Motor neuron (in vitro differentiated cells): ENCODE data around the gene RFPL1. TPM values are rescaled to one million over a fixed set of nuclear protein-coding genes. Genes with fewer than 3 reads are reported as not detected.
"Not testable (repeated sequence)": the region's sequence is repeated elsewhere in the genome, so short reads cannot be mapped to it uniquely, and the experiment has no call there.

ENCODE experiments used
- ATAC-seq, 8 experiments: fragments of 200-7000 bp; cut with Tn5 transposase; replicated peaks in 6 of 8; 2 replicates each; pipeline ENCODE4 v1.8.0; 2021; ENCODE audit warnings: mild to moderate bottlenecking in 8 of 8, moderate library complexity in 8 of 8
- H3K27ac ChIP-seq, 2 donors: fragments of 250-450 bp; sonication (Bioruptor Pico); 2 replicates each; pipeline ENCODE4 v1.9.0; 2021; ENCODE audit warnings: antibody characterized with exemption in 2 of 2, mild to moderate bottlenecking in 2 of 2, moderate library complexity in 1 of 2
- H3K4me1 ChIP-seq, 2 donors: fragments of 250-450 bp; sonication (Bioruptor Pico); replicated peaks in 1 of 2; 2 replicates each; pipeline ENCODE4 v1.6.1; 2021; ENCODE audit warnings: antibody characterized with exemption in 2 of 2, mild to moderate bottlenecking in 2 of 2, moderate library complexity in 1 of 2
- H3K4me3 ChIP-seq, 5 donors: fragments of 250-450 bp; sonication (Bioruptor Pico); 2 replicates each; pipeline ENCODE4 v1.9.0; 2021; ENCODE audit warnings: antibody characterized with exemption in 5 of 5, mild to moderate bottlenecking in 5 of 5, moderate library complexity in 4 of 5
- WGBS, 10 experiments: fragments of 450-650 bp; shearing (Covaris generic); methylation state at CpG; one replicate each; pipeline ENCODE4 v1.0.0; 2022; 5-methylcytosine and 5-hydroxymethylcytosine counted together
- in situ Hi-C, 9 experiments: fragments of 400-800 bp; cut with MboI; loops; one replicate each; pipeline ENCODE4 v1.15.0; 2021; ENCODE audit warnings: low sequenced_read_pairs in 9 of 9, low pct_unique_long_range_greater_than_20kb in 2 of 9; ENCODE audit not compliant: unreplicated experiment in 9 of 9
- total RNA-seq, 8 experiments: library from RNA; unstranded; fragments of 300-600 nt; gene quantifications; 2 replicates each; pipeline versions ENCODE4 v1.2.3 to v1.2.4, GENCODE V29; 2022

The RFPL1 gene
- total RNA-seq, result under 1 TPM in 4 of 8 experiments, not detected in 4; 0.05 to 0.62 (median 0.50) TPM

- in situ Hi-C loops, ATAC-seq, H3K27ac ChIP-seq: not testable (repeated sequence)
These were observed at the start of gene RFPL1 for GRCh38 chr22:29438283-29438682. TSS of gene RFPL1 (plus strand) at chr22:29438583.

GRCh38 chr22:29388759-29389090 lies 49.7 kb upstream of the RFPL1 start:
- ATAC-seq, result peak in 5 of 8 experiments; percentile 5 to 35 (median 28)
- in situ Hi-C loops, result loop anchor here in 1 of 9 experiments (25.0 kb wide), 1 partner anchor 699 kb away; the partner anchor contains the start of gene HORMAD2

More at GRCh38 chr22:29438283-29438682, at the start of gene RFPL1:
- not testable (repeated sequence) for H3K4me3 ChIP-seq, H3K4me1 ChIP-seq
- WGBS, 10 experiments, result 60 to 100% (median 82%) methylated on average over 1 to 3 of the region's 10 CpGs; no CpG with 5 or more reads in 4 of the 10 experiments

GRCh38 chr22:29390270-29390669 lies 48.1 kb upstream of the RFPL1 start:
- ATAC-seq, result no peak
- H3K4me3 ChIP-seq, result no peak overlapping the region
- in situ Hi-C loops, result loop anchor here in 1 of 9 experiments (25.0 kb wide), 1 partner anchor 697 kb away; the partner anchor contains the start of gene HORMAD2
- WGBS, 10 experiments, result 73 to 100% (median 93%) methylated on average over 1 to 6 of the region's 6 CpGs
- peaks cover 12% of the 10 kb centered on the region in 2 donors for H3K4me1 ChIP-seq
- H3K27ac ChIP-seq, result no peak overlapping the region

More at GRCh38 chr22:29388759-29389090, 49.7 kb upstream of the RFPL1 start:
- Histone ChIP-seq H3K4me3 (peak overlapping the region; percentile 58 to 85 (median 72)), H3K27ac (peak overlapping the region in 1 of 2 donors; percentile 5), H3K4me1 (peaks cover 12% of the 10 kb centered on the region in 2 donors)
- 26 to 84% (median 64%) methylated on average over 2 to 5 of the region's 9 CpGs; no CpG with 5 or more reads in 6 of the 10 experiments for WGBS, 10 experiments

- no peak overlapping the region for H3K27ac ChIP-seq
- H3K4me3 ChIP-seq, result no peak overlapping the region
- H3K4me1 ChIP-seq, result peaks cover 12% of the 10 kb centered on the region in 2 donors
- 59 to 100% (median 75%) methylated on average over 3 to 7 of the region's 8 CpGs; no CpG with 5 or more reads in 3 of the 10 experiments for WGBS, 10 experiments
- in situ Hi-C loops, result loop anchor here in 1 of 9 experiments (25.0 kb wide), 1 partner anchor 696 kb away; the partner anchor contains the start of gene HORMAD2
- ATAC-seq, result no peak
These were observed 46.8 kb upstream of the RFPL1 start for GRCh38 chr22:29391546-29391945.

- Histone ChIP-seq H3K27ac (no peak overlapping the region), H3K4me1 (peaks cover 4% of the 10 kb centered on the region in 2 donors), H3K4me3 (no peak overlapping the region)
- WGBS, 10 experiments, result 60 to 100% (median 85%) methylated on average over 1 to 2 of the region's 2 CpGs; no CpG with 5 or more reads in 4 of the 10 experiments
- no peak for ATAC-seq
- in situ Hi-C loops, result loop anchor here in 1 of 9 experiments (25.0 kb wide), 1 partner anchor 694 kb away; the partner anchor contains the start of gene HORMAD2
These were observed 45.3 kb upstream of the RFPL1 start for GRCh38 chr22:29393019-29393608.

- in situ Hi-C loops, result loop anchor here in 1 of 9 experiments (25.0 kb wide), 1 partner anchor 692 kb away; the partner anchor contains the start of gene HORMAD2
- no peak overlapping the region for H3K4me3 ChIP-seq
- peak; percentile 90 to 98 (median 94) for ATAC-seq
- WGBS, 10 experiments, result 0 to 13% (median 5%) methylated on average over 1 to 8 of the region's 10 CpGs; no CpG with 5 or more reads in 5 of the 10 experiments
- H3K27ac ChIP-seq, result no peak overlapping the region
- H3K4me1 ChIP-seq, result no peaks in the 10 kb centered on the region
These were observed 43.3 kb upstream of the RFPL1 start for GRCh38 chr22:29394931-29395581.

GRCh38 chr22:29396126-29396525 lies 42.3 kb upstream of the RFPL1 start:
- in situ Hi-C loops, result loop anchor here in 1 of 9 experiments (25.0 kb wide), 1 partner anchor 691 kb away; the partner anchor contains the start of gene HORMAD2
- ATAC-seq, result peak in 2 of 8 experiments; percentile 13 to 55
- H3K27ac ChIP-seq, result no peak overlapping the region
- WGBS, 10 experiments, result 17 to 91% (median 66%) methylated on average over 1 to 2 of the region's 2 CpGs; no CpG with 5 or more reads in 3 of the 10 experiments
- H3K4me3 ChIP-seq, result no peak overlapping the region
- no peaks in the 10 kb centered on the region for H3K4me1 ChIP-seq

- in situ Hi-C loops, result loop anchor here in 1 of 9 experiments (25.0 kb wide), 1 partner anchor 690 kb away; the partner anchor contains the start of gene HORMAD2
- 58 to 83% methylated on average over 2 to 5 of the region's 6 CpGs; no CpG with 5 or more reads in 8 of the 10 experiments for WGBS, 10 experiments
These were observed 40.6 kb upstream of the RFPL1 start for GRCh38 chr22:29397791-29398190.

GRCh38 chr22:29400576-29400975 lies 37.8 kb upstream of the RFPL1 start:
- no peak for ATAC-seq
- in situ Hi-C loops, result no loop called here
- Histone ChIP-seq H3K4me1 (no peaks in the 10 kb centered on the region), H3K27ac (no peak overlapping the region), H3K4me3 (no peak overlapping the region)
- WGBS, 10 experiments, result 100% methylated on average over 1 of the region's 2 CpGs; no CpG with 5 or more reads in 7 of the 10 experiments

More at GRCh38 chr22:29397791-29398190, 40.6 kb upstream of the RFPL1 start:
- Histone ChIP-seq H3K4me1 (no peaks in the 10 kb centered on the region), H3K27ac (no peak overlapping the region), H3K4me3 (no peak overlapping the region)
- no peak for ATAC-seq

GRCh38 chr22:29401538-29401937 lies 36.8 kb upstream of the RFPL1 start:
- peak in 1 of 8 experiments; percentile 65 for ATAC-seq
- WGBS, 10 experiments, result 40 to 86% (median 62%) methylated on average over 1 to 4 of the region's 6 CpGs; no CpG with 5 or more reads in 5 of the 10 experiments
- H3K4me1 ChIP-seq, in situ Hi-C loops, H3K4me3 ChIP-seq, H3K27ac ChIP-seq: not testable (repeated sequence)

GRCh38 chr22:29408940-29409339 lies 29.4 kb upstream of the RFPL1 start:
- WGBS, 10 experiments, result 56 to 100% (median 83%) methylated on average over 2 to 6 of the region's 6 CpGs
- no peak for ATAC-seq
- H3K4me3 ChIP-seq, result no peak overlapping the region
- H3K27ac ChIP-seq, result no peak overlapping the region
- H3K4me1 ChIP-seq, result no peaks in the 10 kb centered on the region
- in situ Hi-C loops, result no loop called here

GRCh38 chr22:29411569-29412211 lies 26.7 kb upstream of the RFPL1 start:
- in situ Hi-C loops, ATAC-seq: not testable (repeated sequence)
- 0 to 74% (median 60%) methylated on average over 1 to 3 of the region's 4 CpGs; no CpG with 5 or more reads in 3 of the 10 experiments for WGBS, 10 experiments

More at GRCh38 chr22:29411569-29412211, 26.7 kb upstream of the RFPL1 start:
- H3K4me1 ChIP-seq, H3K27ac ChIP-seq, H3K4me3 ChIP-seq: not testable (repeated sequence)
